Measurements from ENCODE around the gene FDXR. TPM values are rescaled to one million over a fixed set of nuclear protein-coding genes. Genes with fewer than 3 reads are reported as not detected.
A peak's percentile ranks its signal among the peaks of the same experiment; 100 is the strongest.

Gene FDXR
- total and polyA plus RNA-seq, 9 of the 15 experiments (the other 6 are each of a cell fraction or from before 2014, with no cell fraction given) = 0.89 to 70.7 (median 30.9) TPM

DNA sequence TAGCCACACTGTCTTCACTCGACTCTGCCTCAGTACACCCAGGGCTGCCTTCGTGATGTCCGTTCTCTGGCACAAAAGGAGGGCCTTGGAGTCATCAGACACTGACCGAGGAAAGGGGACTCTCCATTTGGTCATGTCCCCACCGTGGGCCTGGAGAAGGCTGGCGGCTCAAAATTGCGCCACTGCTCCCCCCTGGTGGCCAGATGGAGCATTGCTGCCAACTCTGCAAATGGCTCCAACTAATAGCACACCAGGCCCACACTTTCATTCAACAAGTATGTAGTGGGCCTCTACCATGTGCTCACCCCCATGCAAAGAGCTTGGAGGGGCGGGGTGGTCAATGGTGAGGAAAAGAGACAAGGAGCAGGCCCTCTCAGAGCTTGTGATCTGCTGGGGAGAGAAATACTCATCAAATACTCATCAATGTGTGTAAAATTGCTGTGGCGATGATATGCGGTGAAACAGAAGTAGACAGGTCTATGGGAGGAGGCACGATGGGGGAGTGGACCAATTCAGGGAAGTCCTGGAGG is 7.9 kb downstream of the FDXR start (continued):
- TF ChIP-seq CHD1 (IDR thresholded peaks at IDR 0.05; ENCODE audit: low read length) (no peak), NR3C1 (CRISPR knock-in tag; IDR thresholded peaks at IDR 0.05) (no peak), EGR1 (conservative IDR thresholded peaks at IDR 0.05) (no peak), ZBTB8A (IDR thresholded peaks at IDR 0.05; ENCODE audit: partially characterized antibody) (no peak), PHF8 (IDR thresholded peaks at IDR 0.05; ENCODE audit: borderline replicate concordance, low read length) (no peak), ESRRB (CRISPR knock-in tag; IDR thresholded peaks at IDR 0.05; ENCODE audit: borderline replicate concordance) (no peak), KAT7 (CRISPR knock-in tag; IDR thresholded peaks at IDR 0.05; ENCODE audit: borderline replicate concordance) (no peak), SAFB2 (IDR thresholded peaks at IDR 0.05; ENCODE audit: borderline replicate concordance, low read depth, low read length, severe bottlenecking) (no peak), ERF (CRISPR knock-in tag; IDR thresholded peaks at IDR 0.05) (no peak)
- TF ChIP-seq, protein P1, sequence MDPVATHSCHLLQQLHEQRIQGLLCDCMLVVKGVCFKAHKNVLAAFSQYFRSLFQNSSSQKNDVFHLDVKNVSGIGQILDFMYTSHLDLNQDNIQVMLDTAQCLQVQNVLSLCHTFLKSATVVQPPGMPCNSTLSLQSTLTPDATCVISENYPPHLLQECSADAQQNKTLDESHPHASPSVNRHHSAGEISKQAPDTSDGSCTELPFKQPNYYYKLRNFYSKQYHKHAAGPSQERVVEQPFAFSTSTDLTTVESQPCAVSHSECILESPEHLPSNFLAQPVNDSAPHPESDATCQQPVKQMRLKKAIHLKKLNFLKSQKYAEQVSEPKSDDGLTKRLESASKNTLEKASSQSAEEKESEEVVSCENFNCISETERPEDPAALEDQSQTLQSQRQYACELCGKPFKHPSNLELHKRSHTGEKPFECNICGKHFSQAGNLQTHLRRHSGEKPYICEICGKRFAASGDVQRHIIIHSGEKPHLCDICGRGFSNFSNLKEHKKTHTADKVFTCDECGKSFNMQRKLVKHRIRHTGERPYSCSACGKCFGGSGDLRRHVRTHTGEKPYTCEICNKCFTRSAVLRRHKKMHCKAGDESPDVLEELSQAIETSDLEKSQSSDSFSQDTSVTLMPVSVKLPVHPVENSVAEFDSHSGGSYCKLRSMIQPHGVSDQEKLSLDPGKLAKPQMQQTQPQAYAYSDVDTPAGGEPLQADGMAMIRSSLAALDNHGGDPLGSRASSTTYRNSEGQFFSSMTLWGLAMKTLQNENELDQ (CRISPR knock-in tag; IDR thresholded peaks at IDR 0.05; ENCODE audit: borderline replicate concordance) = no peak
- TF ChIP-seq, protein P2, sequence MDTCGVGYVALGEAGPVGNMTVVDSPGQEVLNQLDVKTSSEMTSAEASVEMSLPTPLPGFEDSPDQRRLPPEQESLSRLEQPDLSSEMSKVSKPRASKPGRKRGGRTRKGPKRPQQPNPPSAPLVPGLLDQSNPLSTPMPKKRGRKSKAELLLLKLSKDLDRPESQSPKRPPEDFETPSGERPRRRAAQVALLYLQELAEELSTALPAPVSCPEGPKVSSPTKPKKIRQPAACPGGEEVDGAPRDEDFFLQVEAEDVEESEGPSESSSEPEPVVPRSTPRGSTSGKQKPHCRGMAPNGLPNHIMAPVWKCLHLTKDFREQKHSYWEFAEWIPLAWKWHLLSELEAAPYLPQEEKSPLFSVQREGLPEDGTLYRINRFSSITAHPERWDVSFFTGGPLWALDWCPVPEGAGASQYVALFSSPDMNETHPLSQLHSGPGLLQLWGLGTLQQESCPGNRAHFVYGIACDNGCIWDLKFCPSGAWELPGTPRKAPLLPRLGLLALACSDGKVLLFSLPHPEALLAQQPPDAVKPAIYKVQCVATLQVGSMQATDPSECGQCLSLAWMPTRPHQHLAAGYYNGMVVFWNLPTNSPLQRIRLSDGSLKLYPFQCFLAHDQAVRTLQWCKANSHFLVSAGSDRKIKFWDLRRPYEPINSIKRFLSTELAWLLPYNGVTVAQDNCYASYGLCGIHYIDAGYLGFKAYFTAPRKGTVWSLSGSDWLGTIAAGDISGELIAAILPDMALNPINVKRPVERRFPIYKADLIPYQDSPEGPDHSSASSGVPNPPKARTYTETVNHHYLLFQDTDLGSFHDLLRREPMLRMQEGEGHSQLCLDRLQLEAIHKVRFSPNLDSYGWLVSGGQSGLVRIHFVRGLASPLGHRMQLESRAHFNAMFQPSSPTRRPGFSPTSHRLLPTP (IDR thresholded peaks at IDR 0.05; ENCODE audit: borderline replicate concordance, extremely low read depth, insufficient read length) = no peak
- TF ChIP-seq, protein P3, sequence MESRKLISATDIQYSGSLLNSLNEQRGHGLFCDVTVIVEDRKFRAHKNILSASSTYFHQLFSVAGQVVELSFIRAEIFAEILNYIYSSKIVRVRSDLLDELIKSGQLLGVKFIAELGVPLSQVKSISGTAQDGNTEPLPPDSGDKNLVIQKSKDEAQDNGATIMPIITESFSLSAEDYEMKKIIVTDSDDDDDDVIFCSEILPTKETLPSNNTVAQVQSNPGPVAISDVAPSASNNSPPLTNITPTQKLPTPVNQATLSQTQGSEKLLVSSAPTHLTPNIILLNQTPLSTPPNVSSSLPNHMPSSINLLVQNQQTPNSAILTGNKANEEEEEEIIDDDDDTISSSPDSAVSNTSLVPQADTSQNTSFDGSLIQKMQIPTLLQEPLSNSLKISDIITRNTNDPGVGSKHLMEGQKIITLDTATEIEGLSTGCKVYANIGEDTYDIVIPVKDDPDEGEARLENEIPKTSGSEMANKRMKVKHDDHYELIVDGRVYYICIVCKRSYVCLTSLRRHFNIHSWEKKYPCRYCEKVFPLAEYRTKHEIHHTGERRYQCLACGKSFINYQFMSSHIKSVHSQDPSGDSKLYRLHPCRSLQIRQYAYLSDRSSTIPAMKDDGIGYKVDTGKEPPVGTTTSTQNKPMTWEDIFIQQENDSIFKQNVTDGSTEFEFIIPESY (CRISPR knock-in tag; IDR thresholded peaks at IDR 0.05) = peak; percentile 73
- TF ChIP-seq, protein P4, sequence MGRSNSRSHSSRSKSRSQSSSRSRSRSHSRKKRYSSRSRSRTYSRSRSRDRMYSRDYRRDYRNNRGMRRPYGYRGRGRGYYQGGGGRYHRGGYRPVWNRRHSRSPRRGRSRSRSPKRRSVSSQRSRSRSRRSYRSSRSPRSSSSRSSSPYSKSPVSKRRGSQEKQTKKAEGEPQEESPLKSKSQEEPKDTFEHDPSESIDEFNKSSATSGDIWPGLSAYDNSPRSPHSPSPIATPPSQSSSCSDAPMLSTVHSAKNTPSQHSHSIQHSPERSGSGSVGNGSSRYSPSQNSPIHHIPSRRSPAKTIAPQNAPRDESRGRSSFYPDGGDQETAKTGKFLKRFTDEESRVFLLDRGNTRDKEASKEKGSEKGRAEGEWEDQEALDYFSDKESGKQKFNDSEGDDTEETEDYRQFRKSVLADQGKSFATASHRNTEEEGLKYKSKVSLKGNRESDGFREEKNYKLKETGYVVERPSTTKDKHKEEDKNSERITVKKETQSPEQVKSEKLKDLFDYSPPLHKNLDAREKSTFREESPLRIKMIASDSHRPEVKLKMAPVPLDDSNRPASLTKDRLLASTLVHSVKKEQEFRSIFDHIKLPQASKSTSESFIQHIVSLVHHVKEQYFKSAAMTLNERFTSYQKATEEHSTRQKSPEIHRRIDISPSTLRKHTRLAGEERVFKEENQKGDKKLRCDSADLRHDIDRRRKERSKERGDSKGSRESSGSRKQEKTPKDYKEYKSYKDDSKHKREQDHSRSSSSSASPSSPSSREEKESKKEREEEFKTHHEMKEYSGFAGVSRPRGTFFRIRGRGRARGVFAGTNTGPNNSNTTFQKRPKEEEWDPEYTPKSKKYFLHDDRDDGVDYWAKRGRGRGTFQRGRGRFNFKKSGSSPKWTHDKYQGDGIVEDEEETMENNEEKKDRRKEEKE (IDR thresholded peaks at IDR 0.05; ENCODE audit: borderline replicate concordance in 1 of 2, control insufficient read depth in 1 of 2, low read depth in 2 of 2, low read length in 1 of 2) = no peak
- TF ChIP-seq, protein P5, sequence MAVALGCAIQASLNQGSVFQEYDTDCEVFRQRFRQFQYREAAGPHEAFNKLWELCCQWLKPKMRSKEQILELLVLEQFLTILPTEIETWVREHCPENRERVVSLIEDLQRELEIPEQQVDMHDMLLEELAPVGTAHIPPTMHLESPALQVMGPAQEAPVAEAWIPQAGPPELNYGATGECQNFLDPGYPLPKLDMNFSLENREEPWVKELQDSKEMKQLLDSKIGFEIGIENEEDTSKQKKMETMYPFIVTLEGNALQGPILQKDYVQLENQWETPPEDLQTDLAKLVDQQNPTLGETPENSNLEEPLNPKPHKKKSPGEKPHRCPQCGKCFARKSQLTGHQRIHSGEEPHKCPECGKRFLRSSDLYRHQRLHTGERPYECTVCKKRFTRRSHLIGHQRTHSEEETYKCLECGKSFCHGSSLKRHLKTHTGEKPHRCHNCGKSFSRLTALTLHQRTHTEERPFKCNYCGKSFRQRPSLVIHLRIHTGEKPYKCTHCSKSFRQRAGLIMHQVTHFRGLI (CRISPR knock-in tag; IDR thresholded peaks at IDR 0.05) = no peak
